Neuronal stem cell (in vitro differentiated cells): ENCODE results near the gene HINT3.

ENCODE experiments used
- DNase-seq: peaks from one replicate; pipeline ENCODE4 v3.0.0-alpha.2; 2013; ENCODE audit warnings: low spot score
- H2AFZ ChIP-seq: one replicate; pipeline ENCODE4 v1.6.1; 2013; ENCODE audit warnings: mild to moderate bottlenecking, low read length, inconsistent platforms
- H2AK5ac ChIP-seq: 2 replicates; pipeline ENCODE4 v1.6.1; 2013; ENCODE audit warnings: low read depth, mild to moderate bottlenecking, inconsistent platforms, low read length, moderate library complexity, mixed read lengths
- H2BK120ac ChIP-seq: 2 replicates; pipeline ENCODE4 v1.6.1; 2013; ENCODE audit warnings: low read depth, mild to moderate bottlenecking, inconsistent platforms, low read length, moderate library complexity, mixed read lengths
- H2BK12ac ChIP-seq: one replicate; pipeline ENCODE4 v1.6.1; 2013; ENCODE audit warnings: low read length, inconsistent platforms
- H2BK15ac ChIP-seq: 2 replicates; pipeline ENCODE4 v1.6.1; 2013; ENCODE audit warnings: mild to moderate bottlenecking, low read length, inconsistent platforms, mixed read lengths
- H2BK5ac ChIP-seq: one replicate; pipeline ENCODE4 v1.6.1; 2013; ENCODE audit warnings: inconsistent platforms, mild to moderate bottlenecking, low read length, moderate library complexity
- H3K14ac ChIP-seq: one replicate; pipeline ENCODE4 v1.6.1; 2013; ENCODE audit warnings: low read length, inconsistent platforms
- H3K18ac ChIP-seq: 2 replicates; pipeline ENCODE4 v1.6.1; 2013; ENCODE audit warnings: low read length, inconsistent platforms
- H3K23ac ChIP-seq: 2 replicates; pipeline ENCODE4 v1.6.1; 2013; ENCODE audit warnings: low read depth, mild to moderate bottlenecking, mixed read lengths, low read length, inconsistent platforms; ENCODE audit not compliant: poor library complexity
- H3K27ac ChIP-seq: replicated peaks from 3 replicates; pipeline ENCODE4 v1.5.1; 2013; ENCODE audit warnings: low read length, inconsistent platforms
- H3K27me3 ChIP-seq, 3 experiments: 2 replicates each; pipeline ENCODE4 v1.6.1; 2013; ENCODE audit warnings: low read length in 3 of 3, mild to moderate bottlenecking in 2 of 3, inconsistent platforms in 1 of 3, low read depth in 1 of 3, mixed read lengths in 1 of 3, moderate library complexity in 1 of 3; ENCODE audit not compliant: control insufficient read depth in 3 of 3, insufficient read depth in 3 of 3
- H3K36me3 ChIP-seq, 2 donors: replicated peaks in 1 of 2; 2 replicates each; pipeline ENCODE4 v1.6.1; 2013; ENCODE audit warnings: low read length in 2 of 2; ENCODE audit not compliant: control insufficient read depth in 2 of 2, insufficient read depth in 2 of 2
- H3K4ac ChIP-seq: 2 replicates; pipeline ENCODE4 v1.6.1; 2013; ENCODE audit warnings: inconsistent platforms, mild to moderate bottlenecking, low read length, moderate library complexity
- H3K4me1 ChIP-seq, 2 donors: 1 replicate in 1 of 2; 2 replicates in 1 of 2; pipeline ENCODE4 v1.6.1; 2013; ENCODE audit warnings: low read length in 2 of 2, low read depth in 1 of 2; ENCODE audit not compliant: control insufficient read depth in 2 of 2, insufficient read depth in 1 of 2
- H3K4me2 ChIP-seq: one replicate; pipeline ENCODE4 v1.6.1; 2013; ENCODE audit warnings: mild to moderate bottlenecking, low read length, inconsistent platforms; ENCODE audit not compliant: insufficient read depth, poor library complexity, severe bottlenecking
- H3K4me3 ChIP-seq, 2 donors: 2 replicates each; pipeline ENCODE4 v1.5.1; 2013; ENCODE audit warnings: low read length in 2 of 2, mild to moderate bottlenecking in 2 of 2, inconsistent platforms in 1 of 2, moderate library complexity in 1 of 2
- H3K79me1 ChIP-seq: one replicate; pipeline ENCODE4 v1.6.1; 2013; ENCODE audit warnings: low read depth, mild to moderate bottlenecking, inconsistent platforms, low read length, moderate library complexity
- H3K9ac ChIP-seq: one replicate; pipeline ENCODE4 v1.6.1; 2013; ENCODE audit warnings: mild to moderate bottlenecking, low read depth, low read length, inconsistent platforms; ENCODE audit not compliant: poor library complexity
- H3K9me3 ChIP-seq, 2 donors: replicated peaks in 1 of 2; 2 replicates each; pipeline versions ENCODE3 to v1.6.1; 2013; ENCODE audit warnings: low read length in 2 of 2, mild to moderate bottlenecking in 2 of 2, inconsistent platforms in 1 of 2, low read depth in 1 of 2, mixed read lengths in 1 of 2, moderate library complexity in 1 of 2; ENCODE audit not compliant: control insufficient read depth in 2 of 2, insufficient read depth in 1 of 2
- H4K8ac ChIP-seq: one replicate; pipeline ENCODE4 v1.6.1; 2013; ENCODE audit warnings: low read depth, mild to moderate bottlenecking, inconsistent platforms, low read length, moderate library complexity
- H4K91ac ChIP-seq: one replicate; pipeline ENCODE4 v1.6.1; 2013; ENCODE audit warnings: low read length, low read depth, mild to moderate bottlenecking, inconsistent platforms; ENCODE audit not compliant: poor library complexity
- WGBS, 2 donors: extraction: QIAGEN DNeasy Blood & Tissue Kit; methylation state at CpG; one replicate each; pipeline ENCODE4 v1.1.7; 2013; ENCODE audit warnings: missing lambda C conversion rate in 2 of 2, mixed read lengths in 1 of 2; ENCODE audit not compliant: insufficient read length in 2 of 2, insufficient replicate concordance in 1 of 2; ENCODE audit errors: extremely low coverage in 2 of 2; 5-methylcytosine and 5-hydroxymethylcytosine counted together

HINT3 gene

GRCh38 chr6:125947615-125948014 is 9.0 kb upstream of the HINT3 start:
- peaks cover 0 to 18% (median 0%) of the 10 kb centered on the region in 3 experiments for H3K27me3 ChIP-seq
- no peak for DNase-seq
- WGBS, 2 donors: no CpG with 5 or more reads among the region's 2 CpGs
- no peak overlapping the region for H2BK12ac ChIP-seq
- no peak overlapping the region for H4K8ac ChIP-seq
- no peak overlapping the region for H3K4me2 ChIP-seq
- no peak overlapping the region for H2BK15ac ChIP-seq
- H2AFZ ChIP-seq: no peak overlapping the region
- H3K4me3 ChIP-seq: no peak overlapping the region
- H3K9ac ChIP-seq: no peak overlapping the region
- H3K14ac ChIP-seq: no peak overlapping the region
- H2BK120ac ChIP-seq: no peak overlapping the region
- no peaks in the 10 kb centered on the region for H3K9me3 ChIP-seq
- no peak overlapping the region for H3K27ac ChIP-seq
- H3K79me1 ChIP-seq: no peaks in the 10 kb centered on the region
- H3K36me3 ChIP-seq: no peaks in the 10 kb centered on the region
- H3K4ac ChIP-seq: no peak overlapping the region
- H2AK5ac ChIP-seq: no peak overlapping the region
- H4K91ac ChIP-seq: no peak overlapping the region
- no peak overlapping the region for H3K18ac ChIP-seq
- no peak overlapping the region for H3K23ac ChIP-seq
- no peak overlapping the region for H2BK5ac ChIP-seq
- no peaks in the 10 kb centered on the region for H3K4me1 ChIP-seq

- no peak for DNase-seq
- Histone ChIP-seq H2BK5ac (no peak overlapping the region), H3K36me3 (no peaks in the 10 kb centered on the region), H2BK120ac (no peak overlapping the region), H3K4me2 (no peak overlapping the region), H3K4me3 (no peak overlapping the region), H3K4ac (no peak overlapping the region), H3K14ac (no peak overlapping the region), H2BK12ac (no peak overlapping the region), H3K27me3 (peaks cover 0 to 10% (median under 1%) of the 10 kb centered on the region in 3 experiments), H3K23ac (no peak overlapping the region), H3K18ac (no peak overlapping the region), H3K9ac (no peak overlapping the region), H3K27ac (no peak overlapping the region), H2AK5ac (no peak overlapping the region), H3K79me1 (no peaks in the 10 kb centered on the region), H2AFZ (no peak overlapping the region), H4K8ac (no peak overlapping the region), H3K4me1 (no peaks in the 10 kb centered on the region), H4K91ac (no peak overlapping the region), H3K9me3 (no peaks in the 10 kb centered on the region), H2BK15ac (no peak overlapping the region)
- WGBS, 2 donors: no CpG with 5 or more reads among the region's 3 CpGs
Observed at GRCh38 chr6:125948455-125948854, 8.1 kb upstream of the HINT3 start.

GRCh38 chr6:125949069-125949468 is 7.5 kb upstream of the HINT3 start:
- no peaks in the 10 kb centered on the region for H3K36me3 ChIP-seq
- H3K18ac ChIP-seq: no peak overlapping the region
- H2BK15ac ChIP-seq: no peak overlapping the region
- peaks cover 0 to 4% (median 3%) of the 10 kb centered on the region in 3 experiments for H3K27me3 ChIP-seq
- WGBS, 2 donors: no CpG with 5 or more reads among the region's 2 CpGs
- no peak overlapping the region for H2BK5ac ChIP-seq
- H3K23ac ChIP-seq: no peak overlapping the region
- no peak overlapping the region for H3K27ac ChIP-seq
- no peaks in the 10 kb centered on the region for H3K79me1 ChIP-seq
- no peak overlapping the region for H3K4me3 ChIP-seq
- H2AK5ac ChIP-seq: no peak overlapping the region
- no peak overlapping the region for H3K4me2 ChIP-seq
- H3K9ac ChIP-seq: no peak overlapping the region
- no peak overlapping the region for H3K4ac ChIP-seq
- no peak overlapping the region for H4K91ac ChIP-seq
- H3K4me1 ChIP-seq: no peaks in the 10 kb centered on the region
- no peak overlapping the region for H3K14ac ChIP-seq
- DNase-seq: no peak
- H2BK12ac ChIP-seq: no peak overlapping the region
- no peak overlapping the region for H2AFZ ChIP-seq
- H4K8ac ChIP-seq: no peak overlapping the region
- no peak overlapping the region for H2BK120ac ChIP-seq
- H3K9me3 ChIP-seq: no peaks in the 10 kb centered on the region

GRCh38 chr6:125950293-125950692 is 6.3 kb upstream of the HINT3 start:
- Histone ChIP-seq H3K18ac (no peak overlapping the region), H3K36me3 (no peaks in the 10 kb centered on the region), H3K79me1 (no peaks in the 10 kb centered on the region), H3K27me3 (peaks cover 0 to 4% (median 3%) of the 10 kb centered on the region in 3 experiments), H2AFZ (no peak overlapping the region), H3K27ac (no peak overlapping the region), H4K8ac (no peak overlapping the region), H2BK12ac (no peak overlapping the region), H3K4me2 (no peak overlapping the region), H2BK15ac (no peak overlapping the region), H3K9ac (no peak overlapping the region), H4K91ac (no peak overlapping the region), H3K4ac (no peak overlapping the region), H3K4me3 (no peak overlapping the region), H3K14ac (no peak overlapping the region), H2AK5ac (no peak overlapping the region), H3K9me3 (no peaks in the 10 kb centered on the region), H2BK120ac (no peak overlapping the region), H3K23ac (no peak overlapping the region), H2BK5ac (no peak overlapping the region), H3K4me1 (no peaks in the 10 kb centered on the region)
- no peak for DNase-seq
- WGBS, 2 donors: no CpG with 5 or more reads among the region's 6 CpGs
